Colonic mucosa (tissue), 4 donors: ENCODE data around the gene UBE2E1. TPM values are rescaled to one million over a fixed set of nuclear protein-coding genes. Genes with fewer than 3 reads are reported as not detected.

Source experiments
- DNase-seq: peaks from one replicate; pipeline ENCODE4 v3.0.0-alpha.2; 2020
- H3K27ac ChIP-seq: fragments of 200-600 bp; one replicate; pipeline ENCODE4 v1.8.0; 2021
- H3K27me3 ChIP-seq: fragments of 200-600 bp; one replicate; pipeline ENCODE4 v1.8.0; 2021
- H3K36me3 ChIP-seq: fragments of 200-600 bp; one replicate; pipeline ENCODE4 v1.8.0; 2021
- H3K4me1 ChIP-seq: fragments of 200-600 bp; one replicate; pipeline ENCODE4 v1.8.0; 2021; ENCODE audit warnings: mild to moderate bottlenecking
- H3K4me3 ChIP-seq: fragments of 200-600 bp; one replicate; pipeline ENCODE4 v1.8.0; 2021
- H3K9ac ChIP-seq, 2 donors: one replicate each; pipeline ENCODE4 v1.7.0; 2013; ENCODE audit warnings: control low read depth in 2 of 2, low read depth in 2 of 2, low read length in 2 of 2
- H3K9me3 ChIP-seq: fragments of 200-600 bp; one replicate; pipeline ENCODE4 v1.8.0; 2021
- CTCF ChIP-seq: fragments of 200-600 bp; IDR thresholded peaks from one replicate; pipeline ENCODE4 v1.8.0; 2022; ENCODE audit warnings: antibody characterized with exemption, mild to moderate bottlenecking
- intact Hi-C: fragments of 100-400 bp; cut with DNase I; formaldehyde crosslinking; loops from one replicate; pipeline ENCODE4 v1.14.1; 2022
- total RNA-seq, 2 donors: library from RNA; stranded (reverse); fragmentation: NEBNext Ultra II Directional in 1 of 2; extraction: Animal tissue kit (Norgen Biotek cat#: 25700) in 1 of 2; gene quantifications; one replicate each; pipeline ENCODE4 v1.2.1, GENCODE V29; 2021
- donor health status: healthy.
- donor health status: DM: no; HTN: no; CAD: no.
- donor health status: DM: no; HTN: no; CAD: no.

UBE2E1 gene
- total RNA-seq, 2 donors from 2014 or later, result 68.6 to 81.7 TPM

GRCh38 chr3:23808525-23808924 lies 2.8 kb downstream of the UBE2E1 start:
- Histone ChIP-seq H3K27me3 (no peaks in the 10 kb centered on the region), H3K9ac (peak overlapping the region in 1 of 2 donors; percentile 34), H3K4me3 (no peak overlapping the region), H3K9me3 (no peaks in the 10 kb centered on the region), H3K36me3 (no peaks in the 10 kb centered on the region), H3K4me1 (peaks cover 5% of the 10 kb centered on the region), H3K27ac (no peak overlapping the region)
- no peak for TF ChIP-seq CTCF
- intact Hi-C loops, result no loop called here
- DNase-seq, result no peak

- intact Hi-C loops, result no loop called here
- no peak overlapping the region for H3K4me3 ChIP-seq
- H3K9ac ChIP-seq, result no peak overlapping the region
- no peaks in the 10 kb centered on the region for H3K9me3 ChIP-seq
- no peaks in the 10 kb centered on the region for H3K27me3 ChIP-seq
- H3K27ac ChIP-seq, result no peak overlapping the region
- TF ChIP-seq CTCF, result no peak
- peaks cover 5% of the 10 kb centered on the region for H3K4me1 ChIP-seq
- no peaks in the 10 kb centered on the region for H3K36me3 ChIP-seq
- DNase-seq, result no peak
These were observed 3.5 kb downstream of the UBE2E1 start for GRCh38 chr3:23809294-23809693.

- H3K4me1 ChIP-seq, result peaks cover 5% of the 10 kb centered on the region
- intact Hi-C loops, result no loop called here
- peak overlapping the region; percentile 69 to 90 for H3K9ac ChIP-seq
- peak overlapping the region; percentile 81 for H3K27ac ChIP-seq
- peak overlapping the region; percentile 68 for H3K4me3 ChIP-seq
- H3K36me3 ChIP-seq, result no peaks in the 10 kb centered on the region
- no peaks in the 10 kb centered on the region for H3K27me3 ChIP-seq
- no peaks in the 10 kb centered on the region for H3K9me3 ChIP-seq
- no peak for TF ChIP-seq CTCF
- DNase-seq, result peak; percentile 34
These were observed 4.1 kb downstream of the UBE2E1 start for GRCh38 chr3:23809840-23810342.

GRCh38 chr3:23810343-23811184 lies 4.8 kb downstream of the UBE2E1 start:
- intact Hi-C loops, result no loop called here
- H3K27me3 ChIP-seq, result no peaks in the 10 kb centered on the region
- H3K4me1 ChIP-seq, result peaks cover 5% of the 10 kb centered on the region

GRCh38 chr3:23811185-23811527 lies 5.4 kb downstream of the UBE2E1 start:
- peak; percentile 44 for DNase-seq
- Histone ChIP-seq H3K4me3 (peak overlapping the region; percentile 68), H3K9ac (peak overlapping the region; percentile 90), H3K27me3 (no peaks in the 10 kb centered on the region), H3K9me3 (no peaks in the 10 kb centered on the region), H3K4me1 (peaks cover 5% of the 10 kb centered on the region), H3K36me3 (no peaks in the 10 kb centered on the region), H3K27ac (peak overlapping the region; percentile 81)
- TF ChIP-seq CTCF, result no peak
- intact Hi-C loops, result no loop called here

More at GRCh38 chr3:23810343-23811184, 4.8 kb downstream of the UBE2E1 start:
- no peaks in the 10 kb centered on the region for H3K9me3 ChIP-seq
- H3K36me3 ChIP-seq, result no peaks in the 10 kb centered on the region
- peak overlapping the region; percentile 90 for H3K9ac ChIP-seq
- peak overlapping the region; percentile 81 for H3K27ac ChIP-seq
- DNase-seq, result peak; percentile 68
- peak overlapping the region; percentile 68 for H3K4me3 ChIP-seq
- no peak for TF ChIP-seq CTCF
